ENCODE measurements around the gene SRSF4. TPM values are rescaled to one million over a fixed set of nuclear protein-coding genes. Genes with fewer than 3 reads are reported as not detected.
"Not testable (repeated sequence)": the region's sequence is repeated elsewhere in the genome, so short reads cannot be mapped to it uniquely, and the experiment has no call there.

The SRSF4 gene
- total RNA-seq, result 129 and 135 TPM in 2 replicates

- Mint-ChIP-seq H3K4me3 (peak within 1 kb of the TSS; percentile 97), H3K27ac (peak within 1 kb of the TSS; percentile 92), H3K4me1 (ENCODE audit: low read depth) (peaks cover 53% of the 10 kb centered on the region), H3K36me3 (ENCODE audit: low read depth) (peaks cover 34% of the 10 kb centered on the region), H3K27me3 (ENCODE audit: insufficient read depth) (no peaks in the 10 kb centered on the region), H3K9me3 (no peaks in the 10 kb centered on the region)
- intact Hi-C loops (cut with micrococcal nuclease), result loop anchor here (1.0 to 10.0 kb wide), 11 partner anchors 21 to 1537 kb away; partner anchors contain the start of genes GMEB1, MECR, RCC1 and RNU11
- DNase-seq (ENCODE audit: low spot score), result peak; percentile 99
These were observed at the start of gene SRSF4 for GRCh38 chr1:29181413-29182225. SRSF4 (minus strand) TSS chr1:29181900; CDS start chr1:29181752, 148 bp downstream.

- intact Hi-C loops (cut with micrococcal nuclease), result loop anchor here (1.0 to 10.0 kb wide), 5 partner anchors 50 to 1554 kb away; partner anchors contain the start of gene SRSF4
- H3K4me3 Mint-ChIP-seq, result peak within 1 kb of the TSS; percentile 94
- peak within 1 kb of the TSS; percentile 84 for H3K27ac Mint-ChIP-seq
- H3K4me1 Mint-ChIP-seq (ENCODE audit: low read depth), result peaks cover 23% of the 10 kb centered on the region
- no peaks in the 10 kb centered on the region for H3K9me3 Mint-ChIP-seq
- peak; percentile 95 for DNase-seq (ENCODE audit: low spot score)
- H3K27me3 Mint-ChIP-seq (ENCODE audit: insufficient read depth), result peaks cover 15% of the 10 kb centered on the region
- no peaks in the 10 kb centered on the region for H3K36me3 Mint-ChIP-seq (ENCODE audit: low read depth)
These were observed 49.1 kb upstream of the SRSF4 start, which contains the start of gene MECR for GRCh38 chr1:29230553-29231378. MECR (minus strand) TSS chr1:29230934; CDS start chr1:29230906, 28 bp downstream.

- Mint-ChIP-seq H3K9me3 (no peaks in the 10 kb centered on the region), H3K4me1 (ENCODE audit: low read depth) (peaks cover 21% of the 10 kb centered on the region), H3K36me3 (ENCODE audit: low read depth) (no peaks in the 10 kb centered on the region), H3K27ac (peak overlapping the region; percentile 84), H3K27me3 (ENCODE audit: insufficient read depth) (peaks cover 11% of the 10 kb centered on the region), H3K4me3 (peak overlapping the region; percentile 94)
- intact Hi-C loops (cut with micrococcal nuclease), result loop anchor here (2.0 to 10.0 kb wide), 4 partner anchors 49 to 1555 kb away; partner anchors contain the start of gene SRSF4
- DNase-seq (ENCODE audit: low spot score), result no peak
These were observed 48.5 kb upstream of the SRSF4 start for GRCh38 chr1:29230204-29230552.

- no peaks in the 10 kb centered on the region for H3K36me3 Mint-ChIP-seq (ENCODE audit: low read depth)
- no peak overlapping the region for H3K27ac Mint-ChIP-seq
- peaks cover 21% of the 10 kb centered on the region for H3K4me1 Mint-ChIP-seq (ENCODE audit: low read depth)
- no peak overlapping the region for H3K4me3 Mint-ChIP-seq
- H3K27me3 Mint-ChIP-seq (ENCODE audit: insufficient read depth), result no peaks in the 10 kb centered on the region
- intact Hi-C loops (cut with micrococcal nuclease), result no loop called here
- no peak for DNase-seq (ENCODE audit: low spot score)
- no peaks in the 10 kb centered on the region for H3K9me3 Mint-ChIP-seq
These were observed 45.8 kb upstream of the SRSF4 start for GRCh38 chr1:29227511-29227910.

GRCh38 chr1:29225361-29225760 is 43.7 kb upstream of the SRSF4 start:
- no peak for DNase-seq (ENCODE audit: low spot score)
- intact Hi-C loops (cut with micrococcal nuclease), result no loop called here
- H3K27ac Mint-ChIP-seq, result no peak overlapping the region
- peaks cover 4% of the 10 kb centered on the region for H3K36me3 Mint-ChIP-seq (ENCODE audit: low read depth)
- no peaks in the 10 kb centered on the region for H3K9me3 Mint-ChIP-seq
- no peaks in the 10 kb centered on the region for H3K27me3 Mint-ChIP-seq (ENCODE audit: insufficient read depth)
- H3K4me3 Mint-ChIP-seq, result no peak overlapping the region
- H3K4me1 Mint-ChIP-seq (ENCODE audit: low read depth), result peaks cover 10% of the 10 kb centered on the region

DNA sequence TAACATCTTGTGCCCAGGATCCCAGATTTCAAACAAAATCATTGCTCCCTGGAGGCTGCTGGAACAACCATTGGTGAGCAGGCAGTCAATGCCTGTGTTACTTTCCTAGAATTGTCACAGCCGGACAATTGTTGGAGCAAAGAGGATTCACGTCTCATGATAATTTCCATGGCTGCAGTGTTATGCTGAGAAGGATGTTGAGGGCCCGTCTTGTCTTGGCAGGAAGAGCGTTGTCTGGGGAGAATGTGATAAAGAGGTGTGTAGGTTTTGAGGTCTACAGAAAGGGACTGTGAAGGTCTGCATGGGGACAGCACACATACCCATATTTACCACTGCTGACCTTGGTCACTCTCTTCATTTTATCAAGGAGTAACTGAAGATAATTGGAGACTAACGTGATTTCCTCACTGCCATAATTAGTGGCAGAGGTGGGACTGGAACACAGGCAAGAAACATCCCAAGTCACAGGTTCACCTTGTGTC is 42.7 kb upstream of the SRSF4 start:
- peaks cover 6% of the 10 kb centered on the region for H3K36me3 Mint-ChIP-seq (ENCODE audit: low read depth)
- H3K27me3 Mint-ChIP-seq (ENCODE audit: insufficient read depth), result no peaks in the 10 kb centered on the region
- no peaks in the 10 kb centered on the region for H3K4me1 Mint-ChIP-seq (ENCODE audit: low read depth)
- H3K9me3 Mint-ChIP-seq, result no peaks in the 10 kb centered on the region
- H3K27ac Mint-ChIP-seq, result no peak overlapping the region
- H3K4me3 Mint-ChIP-seq, result no peak overlapping the region
- intact Hi-C loops (cut with micrococcal nuclease), result no loop called here
- DNase-seq (ENCODE audit: low spot score), result no peak

- H3K27ac Mint-ChIP-seq, result no peak overlapping the region
These were observed 41.8 kb upstream of the SRSF4 start for GRCh38 chr1:29223521-29223920.

DNA sequence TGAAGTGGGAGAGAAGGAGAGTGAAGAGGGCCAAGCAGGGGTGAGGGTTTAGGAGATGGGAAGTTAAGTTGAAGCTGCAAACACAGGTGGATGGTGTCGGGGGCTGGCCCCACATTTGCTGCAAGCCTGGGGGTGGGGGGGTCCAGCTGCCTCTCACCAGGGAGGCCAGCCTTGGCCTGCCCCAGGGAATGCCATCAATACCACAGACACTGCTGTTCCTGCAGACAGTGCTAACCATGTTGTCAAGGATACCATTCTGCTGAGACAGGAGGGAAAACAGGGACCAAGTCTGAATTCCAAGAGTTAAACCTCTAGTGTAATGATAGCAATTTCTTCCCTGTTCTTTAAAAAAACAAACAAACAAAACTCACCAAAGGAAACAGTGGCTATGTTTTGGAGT is 41.0 kb upstream of the SRSF4 start:
- DNase-seq (ENCODE audit: low spot score), result no peak
- H3K27me3 Mint-ChIP-seq (ENCODE audit: insufficient read depth), result no peaks in the 10 kb centered on the region
- H3K36me3 Mint-ChIP-seq (ENCODE audit: low read depth), result peaks cover 7% of the 10 kb centered on the region
- intact Hi-C loops (cut with micrococcal nuclease), result no loop called here
- H3K4me3 Mint-ChIP-seq, result no peak overlapping the region
- no peak overlapping the region for H3K27ac Mint-ChIP-seq
- no peaks in the 10 kb centered on the region for H3K9me3 Mint-ChIP-seq
- peaks cover 5% of the 10 kb centered on the region for H3K4me1 Mint-ChIP-seq (ENCODE audit: low read depth)

More at GRCh38 chr1:29223521-29223920, 41.8 kb upstream of the SRSF4 start:
- peaks cover 7% of the 10 kb centered on the region for H3K36me3 Mint-ChIP-seq (ENCODE audit: low read depth)
- no peaks in the 10 kb centered on the region for H3K9me3 Mint-ChIP-seq
- intact Hi-C loops (cut with micrococcal nuclease), result no loop called here
- no peaks in the 10 kb centered on the region for H3K27me3 Mint-ChIP-seq (ENCODE audit: insufficient read depth)
- DNase-seq (ENCODE audit: low spot score), result no peak
- peaks cover 2% of the 10 kb centered on the region for H3K4me1 Mint-ChIP-seq (ENCODE audit: low read depth)
- H3K4me3 Mint-ChIP-seq, result no peak overlapping the region

DNA sequence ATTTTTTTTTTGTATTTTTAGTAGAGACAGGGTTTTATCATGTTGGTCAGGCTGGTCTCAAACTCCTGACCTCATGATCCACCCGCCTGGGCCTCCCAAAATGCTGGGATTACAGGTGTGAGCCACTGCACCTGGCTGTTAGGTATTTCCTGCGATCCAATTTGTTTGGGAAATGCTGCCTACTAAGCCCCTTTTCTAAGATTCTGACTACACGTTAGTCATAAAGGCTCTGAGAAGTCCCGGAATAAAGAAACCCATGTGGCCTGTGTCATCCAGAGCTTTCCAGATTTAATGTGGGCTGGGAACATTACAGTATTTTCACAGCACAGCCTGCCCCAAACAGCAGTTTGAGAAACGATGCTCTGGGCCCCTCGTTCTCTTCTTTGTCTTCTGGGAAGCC is 40.6 kb upstream of the SRSF4 start:
- DNase-seq (ENCODE audit: low spot score), result not testable (repeated sequence)

GRCh38 chr1:29221296-29221695 is 39.6 kb upstream of the SRSF4 start:
- H3K9me3 Mint-ChIP-seq, result no peaks in the 10 kb centered on the region
- DNase-seq (ENCODE audit: low spot score), result no peak
- H3K4me1 Mint-ChIP-seq (ENCODE audit: low read depth), result peaks cover 5% of the 10 kb centered on the region
- no peak overlapping the region for H3K27ac Mint-ChIP-seq
- no peaks in the 10 kb centered on the region for H3K27me3 Mint-ChIP-seq (ENCODE audit: insufficient read depth)
- intact Hi-C loops (cut with micrococcal nuclease), result no loop called here
- H3K36me3 Mint-ChIP-seq (ENCODE audit: low read depth), result peaks cover 8% of the 10 kb centered on the region
- no peak overlapping the region for H3K4me3 Mint-ChIP-seq

More for the DNA sequence above, 40.6 kb upstream of the SRSF4 start:
- H3K9me3 Mint-ChIP-seq; H3K4me3 Mint-ChIP-seq; H3K4me1 Mint-ChIP-seq (ENCODE audit: low read depth); H3K27me3 Mint-ChIP-seq (ENCODE audit: insufficient read depth); intact Hi-C loops (cut with micrococcal nuclease); H3K36me3 Mint-ChIP-seq (ENCODE audit: low read depth); H3K27ac Mint-ChIP-seq: not testable (repeated sequence)

DNA sequence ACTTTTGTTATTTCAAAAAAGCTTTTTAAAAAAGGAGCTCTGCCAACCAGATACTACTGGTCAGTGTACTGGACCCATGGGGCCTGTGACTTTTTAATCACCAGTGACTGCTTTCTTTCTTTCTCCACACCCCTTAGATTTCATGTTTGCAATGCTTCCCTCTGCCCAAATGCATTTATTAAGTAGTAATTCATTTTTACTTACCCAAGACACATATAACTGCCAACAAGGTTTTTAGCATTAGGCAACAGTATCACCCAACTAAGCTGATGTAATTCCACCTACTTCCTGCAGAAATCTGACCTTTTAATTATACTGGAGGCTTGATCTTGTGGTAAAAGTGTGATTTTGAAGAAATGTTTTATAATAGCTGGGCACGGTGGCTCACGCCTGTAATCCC is 36.5 kb upstream of the SRSF4 start:
- no peak for DNase-seq (ENCODE audit: low spot score)
- H3K27me3 Mint-ChIP-seq (ENCODE audit: insufficient read depth), result no peaks in the 10 kb centered on the region
- H3K27ac Mint-ChIP-seq, result no peak overlapping the region
- H3K36me3 Mint-ChIP-seq (ENCODE audit: low read depth), result peaks cover 19% of the 10 kb centered on the region
- H3K4me3 Mint-ChIP-seq, result no peak overlapping the region
- no peaks in the 10 kb centered on the region for H3K9me3 Mint-ChIP-seq
- intact Hi-C loops (cut with micrococcal nuclease), result no loop called here
- H3K4me1 Mint-ChIP-seq (ENCODE audit: low read depth), result peaks cover 5% of the 10 kb centered on the region

- Mint-ChIP-seq H3K9me3 (no peaks in the 10 kb centered on the region), H3K27me3 (ENCODE audit: insufficient read depth) (no peaks in the 10 kb centered on the region), H3K27ac (no peak overlapping the region), H3K4me3 (no peak overlapping the region), H3K4me1 (ENCODE audit: low read depth) (peaks cover 5% of the 10 kb centered on the region), H3K36me3 (ENCODE audit: low read depth) (peaks cover 24% of the 10 kb centered on the region)
- no peak for DNase-seq (ENCODE audit: low spot score)
- intact Hi-C loops (cut with micrococcal nuclease), result no loop called here
These were observed 35.9 kb upstream of the SRSF4 start for GRCh38 chr1:29217633-29218032.

- H3K4me3 Mint-ChIP-seq, result no peak overlapping the region
- no peak overlapping the region for H3K27ac Mint-ChIP-seq
- intact Hi-C loops (cut with micrococcal nuclease), result no loop called here
- peaks cover 18% of the 10 kb centered on the region for H3K36me3 Mint-ChIP-seq (ENCODE audit: low read depth)
- no peaks in the 10 kb centered on the region for H3K4me1 Mint-ChIP-seq (ENCODE audit: low read depth)
- DNase-seq (ENCODE audit: low spot score), result no peak
- H3K27me3 Mint-ChIP-seq (ENCODE audit: insufficient read depth), result no peaks in the 10 kb centered on the region
- H3K9me3 Mint-ChIP-seq, result no peaks in the 10 kb centered on the region
These were observed 31.4 kb upstream of the SRSF4 start for GRCh38 chr1:29213055-29213454.
